Measurements from ENCODE around the gene GORASP2.

GRCh38 chr2:170886386-170886785 lies 42.7 kb upstream of the GORASP2 start:
- TF ChIP-seq CTCF (optimal IDR thresholded peaks at IDR 0.05 in 1 of 3, IDR thresholded peaks at IDR 0.05 in 1 of 3, conservative IDR thresholded peaks at IDR 0.05 in 1 of 3; ENCODE audit: extremely low read depth in 1 of 3, insufficient read depth in 2 of 3, low read length in 3 of 3) = no peak
- no peak for TF ChIP-seq EZH2 (IDR thresholded peaks at IDR 0.05; ENCODE audit: low read length)
